OCI-LY1 (cell line): ENCODE data around the gene WDR55.

Source experiments
- CTCF ChIP-seq: fragments of 200-600 bp; sonication (generic), shearing (Covaris generic); IDR thresholded peaks from 2 replicates; pipeline ENCODE4 v1.5.1; 2017; ENCODE audit warnings: mild to moderate bottlenecking, antibody characterized with exemption, low read length, moderate library complexity, mixed read lengths
- EZH2 ChIP-seq: fragments of 200-600 bp; sonication (generic), shearing (Covaris generic); IDR thresholded peaks from 2 replicates; pipeline ENCODE4 v1.8.0; 2017; ENCODE audit warnings: borderline replicate concordance, mixed run types, mild to moderate bottlenecking, antibody characterized with exemption, low read length, moderate library complexity, mixed read lengths

GRCh38 chr5:140635291-140636257 is 29.1 kb upstream of the WDR55 start:
- TF ChIP-seq CTCF (no peak), EZH2 (no peak)
